Body of pancreas (tissue), 4 donors: ENCODE data around the gene TIFAB. TPM values are rescaled to one million over a fixed set of nuclear protein-coding genes. Genes with fewer than 3 reads are reported as not detected.

Experiments used
- ATAC-seq: fragments of 150-250 bp; one replicate; pipeline ENCODE4 v1.9.1; 2016
- DNase-seq, 4 donors: peaks; one replicate each; pipeline ENCODE4 v3.0.0-alpha.2; 2019
- H3K27ac ChIP-seq, 4 donors: fragments of 200-600 bp; sonication (generic); 1 replicate in 3 of 4; 2 replicates in 1 of 4; pipeline versions ENCODE4 v1.5.1 to v1.6.1; 2016 to 2019; ENCODE audit warnings: mild to moderate bottlenecking in 1 of 4, mixed read lengths in 1 of 4, moderate library complexity in 1 of 4
- H3K27me3 ChIP-seq, 2 donors: fragments of 200-600 bp; sonication (generic); one replicate each; pipeline ENCODE4 v1.6.0; 2016; ENCODE audit warnings: mild to moderate bottlenecking in 1 of 2
- H3K36me3 ChIP-seq, 2 donors: fragments of 200-600 bp; sonication (generic); replicated peaks in 1 of 2; 2 replicates each; pipeline ENCODE4 v1.5.1; 2016; ENCODE audit warnings: low read depth in 2 of 2; ENCODE audit not compliant: insufficient read depth in 1 of 2
- H3K4me1 ChIP-seq: fragments of 200-600 bp; sonication (generic); one replicate; pipeline ENCODE4 v1.6.0; 2016
- H3K4me3 ChIP-seq, 2 donors: fragments of 200-600 bp; sonication (generic); 1 replicate in 1 of 2; 2 replicates in 1 of 2; pipeline ENCODE4 v1.5.1; 2016 to 2019
- H3K9me3 ChIP-seq, 3 donors: fragments of 200-600 bp; sonication (generic); 1 replicate in 2 of 3; 2 replicates in 1 of 3; pipeline ENCODE4 v1.5.1; 2016
- POLR2A ChIP-seq, 3 donors: fragments of 450-650 bp; IDR thresholded peaks; one replicate each; pipeline ENCODE4 v1.6.1; 2016; ENCODE audit warnings: antibody characterized with exemption in 3 of 3, mild to moderate bottlenecking in 2 of 3
- WGBS, 2 donors: methylation state at CpG; one replicate each; pipeline ENCODE4 v1.1.5; 2017; 5-methylcytosine and 5-hydroxymethylcytosine counted together
- intact Hi-C: fragments of 100-400 bp; cut with DNase I; formaldehyde crosslinking; loops from one replicate; pipeline ENCODE4 v1.15.1; 2023
- total RNA-seq, 2 donors: library from RNA; depleted of rRNA; stranded (reverse); fragments of >200 nt; gene quantifications; one replicate each; pipeline ENCODE4 v1.1.0, GENCODE V29; 2016
- TF ChIP-seq, protein P1 (sequence below), 7 experiments: fragments of 450-650 bp in 4 of 7; fragments of 200-600 bp in 3 of 7; sonication (generic) in 3 of 7; IDR thresholded peaks; one replicate each; pipeline ENCODE4 v1.5.1; 2016 to 2019; ENCODE audit warnings: antibody characterized with exemption in 7 of 7

Gene TIFAB
- total RNA-seq, 2 donors from 2014 or later, result not detected

DNA sequence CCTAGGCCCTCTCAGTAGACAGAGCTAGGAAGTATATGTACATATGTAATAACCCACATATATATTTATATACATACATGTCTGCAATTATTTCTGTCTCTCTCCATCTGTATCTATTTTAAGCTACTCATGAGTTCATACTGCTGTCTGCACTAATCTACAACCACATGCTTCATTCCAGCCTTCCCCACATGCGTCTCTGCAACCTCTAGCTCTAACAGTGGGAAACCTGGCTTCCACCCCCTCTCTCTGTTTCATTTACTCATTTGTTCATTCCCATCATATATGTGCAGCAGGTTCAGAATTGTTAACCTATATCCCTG, 28.3 kb downstream of the TIFAB start:
- intact Hi-C loops, result no loop called here
- H3K4me3 ChIP-seq, result no peak overlapping the region
- ATAC-seq, result no peak
- H3K9me3 ChIP-seq, result no peaks in the 10 kb centered on the region
- no peaks in the 10 kb centered on the region for H3K36me3 ChIP-seq
- TF ChIP-seq, protein P1, sequence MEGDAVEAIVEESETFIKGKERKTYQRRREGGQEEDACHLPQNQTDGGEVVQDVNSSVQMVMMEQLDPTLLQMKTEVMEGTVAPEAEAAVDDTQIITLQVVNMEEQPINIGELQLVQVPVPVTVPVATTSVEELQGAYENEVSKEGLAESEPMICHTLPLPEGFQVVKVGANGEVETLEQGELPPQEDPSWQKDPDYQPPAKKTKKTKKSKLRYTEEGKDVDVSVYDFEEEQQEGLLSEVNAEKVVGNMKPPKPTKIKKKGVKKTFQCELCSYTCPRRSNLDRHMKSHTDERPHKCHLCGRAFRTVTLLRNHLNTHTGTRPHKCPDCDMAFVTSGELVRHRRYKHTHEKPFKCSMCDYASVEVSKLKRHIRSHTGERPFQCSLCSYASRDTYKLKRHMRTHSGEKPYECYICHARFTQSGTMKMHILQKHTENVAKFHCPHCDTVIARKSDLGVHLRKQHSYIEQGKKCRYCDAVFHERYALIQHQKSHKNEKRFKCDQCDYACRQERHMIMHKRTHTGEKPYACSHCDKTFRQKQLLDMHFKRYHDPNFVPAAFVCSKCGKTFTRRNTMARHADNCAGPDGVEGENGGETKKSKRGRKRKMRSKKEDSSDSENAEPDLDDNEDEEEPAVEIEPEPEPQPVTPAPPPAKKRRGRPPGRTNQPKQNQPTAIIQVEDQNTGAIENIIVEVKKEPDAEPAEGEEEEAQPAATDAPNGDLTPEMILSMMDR (IDR thresholded peaks at IDR 0.05), result no peak
- no peak for TF ChIP-seq POLR2A (IDR thresholded peaks at IDR 0.05)
- no peak overlapping the region for H3K27ac ChIP-seq
- no peaks in the 10 kb centered on the region for H3K27me3 ChIP-seq
- WGBS, 2 donors, result 84 to 87% methylated on average over 1 of the region's 1 CpG
- H3K4me1 ChIP-seq, result no peaks in the 10 kb centered on the region
- DNase-seq, result no peak

GRCh38 chr5:135423146-135423845, 28.9 kb downstream of the TIFAB start:
- no peak for DNase-seq
- TF ChIP-seq POLR2A (IDR thresholded peaks at IDR 0.05), result no peak
- TF ChIP-seq, protein P1 (IDR thresholded peaks at IDR 0.05), result no peak
- 69 to 80% methylated on average over 7 of the region's 7 CpGs for WGBS, 2 donors
- no peaks in the 10 kb centered on the region for H3K27me3 ChIP-seq
- intact Hi-C loops, result no loop called here
- H3K9me3 ChIP-seq, result no peaks in the 10 kb centered on the region
- H3K4me3 ChIP-seq, result no peak overlapping the region
- no peak overlapping the region for H3K27ac ChIP-seq
- no peaks in the 10 kb centered on the region for H3K4me1 ChIP-seq
- no peaks in the 10 kb centered on the region for H3K36me3 ChIP-seq
- ATAC-seq, result no peak

- intact Hi-C loops, result no loop called here
Observed at GRCh38 chr5:135422419-135422818, 29.7 kb downstream of the TIFAB start.

GRCh38 chr5:135417083-135417482, 35.1 kb downstream of the TIFAB start:
- Histone ChIP-seq H3K4me3 (no peak overlapping the region), H3K27ac (no peak overlapping the region), H3K36me3 (no peaks in the 10 kb centered on the region), H3K4me1 (no peaks in the 10 kb centered on the region), H3K9me3 (no peaks in the 10 kb centered on the region), H3K27me3 (no peaks in the 10 kb centered on the region)
- DNase-seq (no peak), ATAC-seq (no peak)
- intact Hi-C loops, result no loop called here
- no peak for TF ChIP-seq POLR2A (IDR thresholded peaks at IDR 0.05)
- TF ChIP-seq, protein P1 (IDR thresholded peaks at IDR 0.05), result no peak

More at GRCh38 chr5:135422419-135422818, 29.7 kb downstream of the TIFAB start:
- no peak overlapping the region for H3K4me3 ChIP-seq
- no peak for ATAC-seq
- no peak for TF ChIP-seq POLR2A (IDR thresholded peaks at IDR 0.05)
- TF ChIP-seq, protein P1 (IDR thresholded peaks at IDR 0.05), result no peak
- no peaks in the 10 kb centered on the region for H3K4me1 ChIP-seq
- no peak overlapping the region for H3K27ac ChIP-seq
- H3K36me3 ChIP-seq, result no peaks in the 10 kb centered on the region
- H3K9me3 ChIP-seq, result no peaks in the 10 kb centered on the region
- H3K27me3 ChIP-seq, result no peaks in the 10 kb centered on the region
- DNase-seq, result no peak

GRCh38 chr5:135405082-135405481, 47.1 kb downstream of the TIFAB start:
- intact Hi-C loops, result no loop called here
- Histone ChIP-seq H3K36me3 (no peaks in the 10 kb centered on the region), H3K27ac (no peak overlapping the region), H3K4me1 (no peaks in the 10 kb centered on the region), H3K9me3 (no peaks in the 10 kb centered on the region), H3K27me3 (no peaks in the 10 kb centered on the region), H3K4me3 (no peak overlapping the region)
- TF ChIP-seq POLR2A (IDR thresholded peaks at IDR 0.05), result no peak
- ATAC-seq (no peak), DNase-seq (no peak)
- WGBS, 2 donors, result 66 to 77% methylated on average over 2 of the region's 2 CpGs
